Measurements from ENCODE around the gene PCDHB4.
"Not testable (repeated sequence)": the region's sequence is repeated elsewhere in the genome, so short reads cannot be mapped to it uniquely, and the experiment has no call there.

Gene PCDHB4

DNA sequence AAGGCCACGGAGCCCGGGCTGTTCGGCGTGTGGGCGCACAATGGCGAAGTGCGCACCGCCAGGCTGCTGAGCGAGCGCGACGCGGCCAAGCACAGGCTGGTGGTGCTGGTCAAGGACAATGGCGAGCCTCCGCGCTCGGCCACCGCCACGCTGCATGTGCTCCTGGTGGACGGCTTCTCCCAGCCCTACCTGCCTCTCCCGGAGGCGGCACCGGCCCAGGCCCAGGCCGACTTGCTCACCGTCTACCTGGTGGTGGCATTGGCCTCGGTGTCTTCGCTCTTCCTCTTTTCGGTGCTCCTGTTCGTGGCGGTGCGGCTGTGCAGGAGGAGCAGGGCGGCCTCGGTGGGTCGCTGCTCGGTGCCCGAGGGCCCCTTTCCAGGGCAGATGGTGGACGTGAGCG lies 19.1 kb upstream of the PCDHB4 start:
- not testable (repeated sequence) for DNase-seq (ENCODE audit: low read depth); H3K4me3 ChIP-seq (ENCODE audit: low read length); H3K4me1 ChIP-seq (ENCODE audit: control insufficient read depth, insufficient read depth, low read length); H3K36me3 ChIP-seq (ENCODE audit: control insufficient read depth, insufficient read depth, low read length, severe bottlenecking); H3K9ac ChIP-seq (ENCODE audit: low read length); H3K27me3 ChIP-seq (replicated peaks; ENCODE audit: control insufficient read depth, insufficient read depth, low read length)
- H3K9me3 ChIP-seq (ENCODE audit: control insufficient read depth, low read length) = peaks cover 16% of the 10 kb centered on the region

DNA sequence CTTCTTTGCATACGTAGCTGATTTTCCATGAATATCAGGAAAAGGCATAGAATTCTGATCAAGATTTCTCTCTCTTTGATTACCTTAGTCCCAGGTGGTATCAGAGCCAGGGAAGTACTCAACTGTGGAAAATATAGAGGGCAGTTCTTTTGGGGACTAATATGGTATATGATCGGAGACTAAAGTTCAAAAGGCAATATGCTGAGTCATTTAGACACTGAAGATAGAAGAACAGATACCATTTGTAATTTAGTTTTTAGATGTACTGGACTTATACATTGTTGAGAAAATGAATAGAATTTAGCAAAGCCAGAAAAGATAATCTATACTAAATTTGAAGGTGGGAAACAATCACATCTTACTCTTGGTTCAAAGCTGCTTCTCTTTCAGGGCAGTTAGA lies 16.3 kb upstream of the PCDHB4 start:
- no peak for DNase-seq (ENCODE audit: low read depth)
- no peaks in the 10 kb centered on the region for H3K4me1 ChIP-seq (ENCODE audit: control insufficient read depth, insufficient read depth, low read length)
- no peak overlapping the region for H3K9ac ChIP-seq (ENCODE audit: low read length)
- no peak overlapping the region for H3K4me3 ChIP-seq (ENCODE audit: low read length)
- H3K27me3 ChIP-seq (replicated peaks; ENCODE audit: control insufficient read depth, insufficient read depth, low read length) = no peaks in the 10 kb centered on the region
- peaks cover 16% of the 10 kb centered on the region for H3K9me3 ChIP-seq (ENCODE audit: control insufficient read depth, low read length)
- H3K36me3 ChIP-seq (ENCODE audit: control insufficient read depth, insufficient read depth, low read length, severe bottlenecking) = no peaks in the 10 kb centered on the region

DNA sequence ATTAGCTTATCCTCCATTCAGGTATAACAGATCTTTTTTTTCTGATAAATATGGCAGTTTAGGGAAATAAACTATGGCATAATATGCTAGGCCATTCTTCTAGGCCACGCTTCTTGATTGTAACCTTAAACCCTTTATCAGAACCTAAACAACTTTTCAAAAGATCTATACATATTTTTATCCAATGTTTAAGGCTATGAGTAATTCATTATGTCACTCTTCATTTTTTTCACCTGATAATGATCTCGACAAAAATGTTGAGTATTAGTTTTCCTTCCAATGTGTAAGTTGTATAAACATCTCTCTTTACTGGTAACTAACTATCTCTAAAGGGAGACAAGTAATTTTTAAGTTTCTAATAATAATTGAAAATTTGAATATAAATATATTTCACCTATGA lies 2.4 kb upstream of the PCDHB4 start:
- H3K27me3 ChIP-seq (replicated peaks; ENCODE audit: control insufficient read depth, insufficient read depth, low read length) = no peaks in the 10 kb centered on the region
- H3K4me1 ChIP-seq (ENCODE audit: control insufficient read depth, insufficient read depth, low read length) = no peaks in the 10 kb centered on the region
- H3K9me3 ChIP-seq (ENCODE audit: control insufficient read depth, low read length) = peaks cover 34% of the 10 kb centered on the region
- DNase-seq (ENCODE audit: low read depth) = no peak
- H3K9ac ChIP-seq (ENCODE audit: low read length) = no peak overlapping the region
- H3K36me3 ChIP-seq (ENCODE audit: control insufficient read depth, insufficient read depth, low read length, severe bottlenecking) = no peaks in the 10 kb centered on the region
- no peak overlapping the region for H3K4me3 ChIP-seq (ENCODE audit: low read length)

DNA sequence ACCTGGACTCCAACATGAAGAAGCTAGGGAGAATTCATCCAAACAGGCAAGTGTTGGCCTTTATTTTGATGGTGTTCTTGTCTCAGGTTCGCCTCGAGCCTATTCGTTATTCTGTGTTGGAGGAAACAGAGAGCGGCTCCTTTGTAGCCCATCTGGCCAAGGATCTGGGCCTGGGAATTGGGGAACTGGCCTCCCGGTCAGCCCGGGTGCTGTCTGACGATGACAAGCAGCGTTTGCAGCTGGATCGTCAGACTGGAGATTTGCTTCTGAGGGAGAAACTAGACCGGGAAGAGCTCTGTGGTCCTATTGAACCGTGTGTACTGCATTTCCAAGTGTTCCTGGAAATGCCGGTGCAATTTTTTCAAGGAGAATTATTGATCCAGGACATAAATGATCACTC lies 367 bp downstream of the PCDHB4 start:
- H3K36me3 ChIP-seq (ENCODE audit: control insufficient read depth, insufficient read depth, low read length, severe bottlenecking) = no peaks in the 10 kb centered on the region
- H3K4me3 ChIP-seq (ENCODE audit: low read length) = peak overlapping the region; percentile 65
- H3K27me3 ChIP-seq (replicated peaks; ENCODE audit: control insufficient read depth, insufficient read depth, low read length) = no peaks in the 10 kb centered on the region
- DNase-seq (ENCODE audit: low read depth) = no peak
- no peak overlapping the region for H3K9ac ChIP-seq (ENCODE audit: low read length)
- H3K4me1 ChIP-seq (ENCODE audit: control insufficient read depth, insufficient read depth, low read length) = no peaks in the 10 kb centered on the region
- peaks cover 17% of the 10 kb centered on the region for H3K9me3 ChIP-seq (ENCODE audit: control insufficient read depth, low read length)

DNA sequence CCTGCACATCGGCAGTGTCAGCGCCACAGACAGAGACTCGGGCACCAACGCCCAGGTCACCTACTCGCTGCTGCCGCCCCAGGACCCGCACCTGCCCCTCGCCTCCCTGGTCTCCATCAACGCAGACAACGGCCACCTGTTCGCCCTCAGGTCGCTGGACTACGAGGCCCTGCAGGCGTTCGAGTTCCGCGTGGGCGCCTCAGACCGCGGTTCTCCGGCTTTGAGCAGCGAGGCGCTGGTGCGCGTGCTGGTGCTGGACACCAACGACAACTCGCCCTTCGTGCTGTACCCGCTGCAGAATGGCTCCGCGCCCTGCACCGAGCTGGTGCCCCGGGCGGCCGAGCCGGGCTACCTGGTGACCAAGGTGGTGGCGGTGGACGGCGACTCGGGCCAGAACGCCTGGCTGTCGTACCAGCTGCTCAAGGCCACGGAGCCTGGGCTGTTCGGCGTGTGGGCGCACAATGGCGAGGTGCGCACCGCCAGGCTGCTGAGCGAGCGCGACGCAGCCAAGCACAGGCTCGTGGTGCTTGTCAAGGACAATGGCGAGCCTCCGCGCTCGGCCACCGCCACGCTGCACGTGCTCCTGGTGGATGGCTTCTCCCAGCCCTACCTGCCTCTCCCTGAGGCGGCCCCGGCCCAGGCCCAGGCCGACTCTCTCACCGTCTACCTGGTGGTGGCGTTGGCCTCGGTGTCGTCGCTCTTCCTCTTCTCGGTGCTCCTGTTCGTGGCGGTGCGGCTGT lies 1.9 kb downstream of the PCDHB4 start:
- not testable (repeated sequence) for H3K4me3 ChIP-seq (ENCODE audit: low read length); H3K27me3 ChIP-seq (replicated peaks; ENCODE audit: control insufficient read depth, insufficient read depth, low read length); H3K9ac ChIP-seq (ENCODE audit: low read length); H3K36me3 ChIP-seq (ENCODE audit: control insufficient read depth, insufficient read depth, low read length, severe bottlenecking); H3K4me1 ChIP-seq (ENCODE audit: control insufficient read depth, insufficient read depth, low read length); DNase-seq (ENCODE audit: low read depth)
- H3K9me3 ChIP-seq (ENCODE audit: control insufficient read depth, low read length) = peaks cover 16% of the 10 kb centered on the region

DNA sequence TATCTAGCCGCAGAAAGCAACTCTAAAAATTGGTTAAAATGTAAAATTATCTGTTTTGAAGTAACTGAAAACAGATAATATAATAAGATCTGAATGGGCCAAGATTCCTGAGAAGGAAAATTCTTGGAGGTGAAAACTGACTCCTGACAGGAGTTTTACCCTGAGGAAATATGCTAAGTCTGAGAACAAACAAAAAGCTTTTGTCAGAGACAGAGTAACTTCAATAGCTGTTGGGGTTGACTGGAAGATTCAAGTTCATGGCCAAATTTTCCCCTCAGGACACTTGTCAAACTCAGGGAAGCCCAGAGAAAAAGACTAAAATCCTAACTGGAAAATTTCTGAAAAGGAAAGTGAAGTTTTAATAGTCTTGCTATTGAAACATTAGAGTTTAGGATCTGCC lies 5.7 kb downstream of the PCDHB4 start:
- Histone ChIP-seq H3K9me3 (ENCODE audit: control insufficient read depth, low read length) (peaks cover 9% of the 10 kb centered on the region), H3K27me3 (replicated peaks; ENCODE audit: control insufficient read depth, insufficient read depth, low read length) (no peaks in the 10 kb centered on the region), H3K4me3 (ENCODE audit: low read length) (no peak overlapping the region), H3K4me1 (ENCODE audit: control insufficient read depth, insufficient read depth, low read length) (no peaks in the 10 kb centered on the region), H3K9ac (ENCODE audit: low read length) (no peak overlapping the region), H3K36me3 (ENCODE audit: control insufficient read depth, insufficient read depth, low read length, severe bottlenecking) (no peaks in the 10 kb centered on the region)
- no peak for DNase-seq (ENCODE audit: low read depth)

DNA sequence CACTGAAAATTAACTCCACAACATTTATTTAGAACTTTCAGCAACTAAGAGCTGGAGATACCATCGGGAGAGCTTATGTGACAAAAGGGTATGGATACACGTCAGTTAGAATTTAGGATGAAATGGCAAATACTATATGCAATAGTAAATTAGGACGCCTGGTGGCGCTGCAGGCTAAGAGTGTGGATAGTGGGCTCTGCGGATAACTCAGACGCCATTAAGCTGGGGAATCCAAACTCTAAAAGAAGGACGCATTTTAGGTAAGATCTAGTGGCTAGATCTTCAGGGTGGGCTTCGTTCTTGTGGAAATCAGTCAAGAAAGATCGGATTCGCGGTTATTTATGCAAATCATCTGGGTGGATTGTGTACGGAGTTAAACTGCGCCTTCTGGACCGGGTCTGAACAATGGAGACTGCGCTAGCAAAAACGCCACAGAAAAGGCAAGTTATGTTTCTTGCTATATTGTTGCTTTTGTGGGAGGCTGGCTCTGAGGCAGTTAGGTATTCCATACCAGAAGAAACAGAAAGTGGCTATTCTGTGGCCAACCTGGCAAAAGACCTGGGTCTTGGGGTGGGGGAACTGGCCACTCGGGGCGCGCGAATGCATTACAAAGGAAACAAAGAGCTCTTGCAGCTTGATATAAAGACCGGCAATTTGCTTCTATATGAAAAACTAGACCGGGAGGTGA lies 13.6 kb downstream of the PCDHB4 start, which contains the start of gene PCDHB5:
Gene PCDHB5, plus strand, starts transcription at position 177 of the 688 bp plus-strand sequence. Its CDS starts 229 bp downstream, at position 406.
- peak within 1 kb of the TSS; percentile 49 for H3K9ac ChIP-seq (ENCODE audit: low read length)
- H3K36me3 ChIP-seq (ENCODE audit: control insufficient read depth, insufficient read depth, low read length, severe bottlenecking) = no peaks in the 10 kb centered on the region
- H3K9me3 ChIP-seq (ENCODE audit: control insufficient read depth, low read length) = peaks cover 31% of the 10 kb centered on the region
- DNase-seq (ENCODE audit: low read depth) = peak; percentile 19
- no peaks in the 10 kb centered on the region for H3K27me3 ChIP-seq (replicated peaks; ENCODE audit: control insufficient read depth, insufficient read depth, low read length)
- peak within 1 kb of the TSS; percentile 78 for H3K4me3 ChIP-seq (ENCODE audit: low read length)
- H3K4me1 ChIP-seq (ENCODE audit: control insufficient read depth, insufficient read depth, low read length) = no peaks in the 10 kb centered on the region

DNA sequence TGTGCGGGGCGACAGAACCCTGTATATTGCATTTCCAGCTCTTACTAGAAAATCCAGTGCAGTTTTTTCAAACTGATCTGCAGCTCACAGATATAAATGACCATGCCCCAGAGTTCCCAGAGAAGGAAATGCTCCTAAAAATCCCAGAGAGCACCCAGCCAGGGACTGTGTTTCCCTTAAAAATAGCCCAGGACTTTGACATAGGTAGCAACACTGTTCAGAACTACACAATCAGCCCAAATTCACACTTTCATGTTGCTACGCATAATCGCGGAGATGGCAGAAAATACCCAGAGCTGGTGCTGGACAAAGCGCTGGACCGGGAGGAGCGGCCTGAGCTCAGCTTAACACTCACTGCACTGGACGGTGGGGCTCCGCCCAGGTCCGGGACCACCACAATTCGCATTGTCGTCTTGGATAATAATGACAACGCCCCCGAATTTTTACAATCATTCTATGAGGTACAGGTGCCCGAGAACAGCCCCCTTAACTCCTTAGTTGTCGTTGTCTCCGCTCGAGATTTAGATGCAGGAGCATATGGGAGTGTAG lies 14.2 kb downstream of the PCDHB4 start:
- Histone ChIP-seq H3K9ac (ENCODE audit: low read length) (no peak overlapping the region), H3K9me3 (ENCODE audit: control insufficient read depth, low read length) (peaks cover 31% of the 10 kb centered on the region), H3K4me3 (ENCODE audit: low read length) (peak overlapping the region; percentile 78), H3K4me1 (ENCODE audit: control insufficient read depth, insufficient read depth, low read length) (no peaks in the 10 kb centered on the region), H3K27me3 (replicated peaks; ENCODE audit: control insufficient read depth, insufficient read depth, low read length) (no peaks in the 10 kb centered on the region), H3K36me3 (ENCODE audit: control insufficient read depth, insufficient read depth, low read length, severe bottlenecking) (no peaks in the 10 kb centered on the region)
- no peak for DNase-seq (ENCODE audit: low read depth)

DNA sequence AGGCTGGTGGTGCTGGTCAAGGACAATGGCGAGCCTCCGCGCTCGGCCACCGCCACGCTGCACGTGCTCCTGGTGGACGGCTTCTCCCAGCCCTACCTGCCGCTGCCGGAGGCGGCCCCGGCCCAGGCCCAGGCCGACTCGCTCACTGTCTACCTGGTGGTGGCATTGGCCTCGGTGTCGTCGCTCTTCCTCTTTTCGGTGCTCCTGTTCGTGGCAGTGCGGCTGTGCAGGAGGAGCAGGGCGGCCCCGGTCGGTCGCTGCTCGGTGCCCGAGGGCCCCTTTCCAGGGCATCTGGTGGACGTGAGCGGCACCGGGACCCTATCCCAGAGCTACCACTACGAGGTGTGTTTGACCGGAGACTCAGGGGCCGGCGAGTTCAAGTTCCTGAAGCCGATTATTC lies 15.7 kb downstream of the PCDHB4 start:
- DNase-seq (ENCODE audit: low read depth); H3K27me3 ChIP-seq (replicated peaks; ENCODE audit: control insufficient read depth, insufficient read depth, low read length); H3K9ac ChIP-seq (ENCODE audit: low read length); H3K4me1 ChIP-seq (ENCODE audit: control insufficient read depth, insufficient read depth, low read length); H3K4me3 ChIP-seq (ENCODE audit: low read length); H3K36me3 ChIP-seq (ENCODE audit: control insufficient read depth, insufficient read depth, low read length, severe bottlenecking): not testable (repeated sequence)
- H3K9me3 ChIP-seq (ENCODE audit: control insufficient read depth, low read length) = peaks cover 31% of the 10 kb centered on the region

DNA sequence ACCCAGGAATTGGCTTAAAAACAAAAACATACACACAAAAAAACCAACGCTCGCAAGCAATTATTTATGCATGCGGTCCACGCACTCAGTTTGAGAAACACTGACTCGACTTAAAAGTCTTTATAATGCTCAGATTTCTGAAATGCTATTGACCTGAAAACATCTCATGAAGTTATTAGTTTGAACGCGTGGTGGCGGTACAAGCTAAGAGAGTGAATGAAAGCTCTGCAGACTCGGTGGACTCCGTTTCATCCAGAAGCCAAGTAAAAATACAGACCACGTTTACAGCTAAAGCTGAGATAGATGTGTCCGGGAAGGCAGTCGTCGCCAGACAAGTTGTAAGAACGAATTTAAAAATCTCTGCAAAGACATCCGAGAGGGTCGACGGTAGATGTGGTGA lies 28.2 kb downstream of the PCDHB4 start, which contains the start of gene PCDHB6:
Gene PCDHB6, plus strand, starts transcription at position 246 of the 400 bp plus-strand sequence. CDS start 201 bp downstream, outside the sequence.
- Histone ChIP-seq H3K36me3 (ENCODE audit: control insufficient read depth, insufficient read depth, low read length, severe bottlenecking) (no peaks in the 10 kb centered on the region), H3K9ac (ENCODE audit: low read length) (no peak within 1 kb of the TSS), H3K4me3 (ENCODE audit: low read length) (peak within 1 kb of the TSS; percentile 56), H3K9me3 (ENCODE audit: control insufficient read depth, low read length) (peaks cover 18% of the 10 kb centered on the region), H3K27me3 (replicated peaks; ENCODE audit: control insufficient read depth, insufficient read depth, low read length) (no peaks in the 10 kb centered on the region), H3K4me1 (ENCODE audit: control insufficient read depth, insufficient read depth, low read length) (no peaks in the 10 kb centered on the region)
- DNase-seq (ENCODE audit: low read depth) = peak; percentile 45

DNA sequence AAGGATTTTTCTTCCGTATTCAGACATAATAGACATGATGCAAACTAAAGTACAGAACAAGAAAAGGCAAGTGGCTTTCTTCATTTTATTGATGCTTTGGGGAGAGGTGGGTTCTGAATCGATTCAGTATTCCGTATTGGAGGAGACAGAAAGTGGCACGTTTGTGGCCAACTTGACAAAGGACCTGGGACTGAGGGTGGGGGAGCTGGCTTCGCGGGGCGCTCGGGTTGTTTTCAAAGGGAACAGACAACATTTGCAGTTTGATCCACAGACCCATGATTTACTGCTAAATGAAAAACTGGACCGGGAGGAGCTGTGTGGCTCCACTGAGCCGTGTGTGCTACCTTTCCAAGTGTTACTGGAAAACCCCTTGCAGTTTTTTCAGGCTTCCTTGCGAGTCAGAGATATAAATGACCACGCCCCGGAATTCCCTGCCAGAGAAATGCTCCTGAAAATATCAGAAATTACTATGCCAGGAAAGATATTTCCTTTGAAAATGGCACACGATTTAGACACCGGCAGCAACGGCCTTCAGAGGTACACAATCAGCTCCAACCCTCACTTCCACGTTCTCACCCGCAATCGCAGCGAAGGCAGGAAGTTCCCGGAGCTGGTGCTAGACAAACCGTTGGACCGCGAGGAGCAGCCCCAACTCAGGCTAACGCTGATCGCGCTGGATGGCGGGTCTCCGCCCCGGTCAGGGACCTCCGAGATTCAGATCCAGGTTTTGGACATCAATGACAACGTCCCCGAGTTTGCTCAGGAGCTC lies 28.8 kb downstream of the PCDHB4 start:
- Histone ChIP-seq H3K9me3 (ENCODE audit: control insufficient read depth, low read length) (peaks cover 18% of the 10 kb centered on the region), H3K27me3 (replicated peaks; ENCODE audit: control insufficient read depth, insufficient read depth, low read length) (no peaks in the 10 kb centered on the region), H3K4me3 (ENCODE audit: low read length) (peak overlapping the region; percentile 56), H3K9ac (ENCODE audit: low read length) (no peak overlapping the region), H3K4me1 (ENCODE audit: control insufficient read depth, insufficient read depth, low read length) (no peaks in the 10 kb centered on the region), H3K36me3 (ENCODE audit: control insufficient read depth, insufficient read depth, low read length, severe bottlenecking) (no peaks in the 10 kb centered on the region)
- DNase-seq (ENCODE audit: low read depth) = no peak

All from adipocyte (in vitro differentiated cells).